IPS-18c (cell line): ENCODE measurements around the gene PRKAG1.

Source experiments
- H3K4me3 ChIP-seq: 2 replicates; pipeline ENCODE4 v1.7.0; 2013; ENCODE audit warnings: low read depth, mild to moderate bottlenecking, low read length, moderate library complexity; ENCODE audit not compliant: insufficient read depth
- H3K9me3 ChIP-seq: one replicate; pipeline ENCODE4 v1.6.1; 2013; ENCODE audit warnings: mild to moderate bottlenecking, low read length, moderate library complexity; ENCODE audit not compliant: control insufficient read depth, insufficient read depth

PRKAG1 gene

GRCh38 chr12:49037111-49037946, 18.8 kb upstream of the PRKAG1 start:
- no peaks in the 10 kb centered on the region for H3K9me3 ChIP-seq
- no peak overlapping the region for H3K4me3 ChIP-seq

DNA sequence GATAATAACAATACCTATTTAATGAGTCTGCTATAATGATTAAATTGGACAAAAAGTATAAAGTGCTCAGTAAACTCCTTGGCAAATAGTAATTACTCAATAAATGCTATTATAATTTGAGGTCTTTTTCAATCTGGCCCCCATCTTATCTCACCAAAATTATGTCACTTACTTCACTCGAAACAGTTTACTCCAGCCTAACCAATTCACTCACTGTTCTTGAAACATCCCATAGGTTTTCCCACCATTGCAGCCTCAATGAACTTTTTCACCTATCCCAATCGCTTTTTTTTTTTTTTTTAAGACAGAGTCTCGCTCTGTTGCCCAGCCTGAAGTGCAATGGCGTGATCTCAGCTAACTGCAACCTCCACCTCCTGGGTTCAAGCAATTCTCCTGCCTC, 17.5 kb upstream of the PRKAG1 start:
- H3K4me3 ChIP-seq, result no peak overlapping the region
- H3K9me3 ChIP-seq, result no peaks in the 10 kb centered on the region

- no peaks in the 10 kb centered on the region for H3K9me3 ChIP-seq
Observed at GRCh38 chr12:49034286-49034622, 15.7 kb upstream of the PRKAG1 start.

DNA sequence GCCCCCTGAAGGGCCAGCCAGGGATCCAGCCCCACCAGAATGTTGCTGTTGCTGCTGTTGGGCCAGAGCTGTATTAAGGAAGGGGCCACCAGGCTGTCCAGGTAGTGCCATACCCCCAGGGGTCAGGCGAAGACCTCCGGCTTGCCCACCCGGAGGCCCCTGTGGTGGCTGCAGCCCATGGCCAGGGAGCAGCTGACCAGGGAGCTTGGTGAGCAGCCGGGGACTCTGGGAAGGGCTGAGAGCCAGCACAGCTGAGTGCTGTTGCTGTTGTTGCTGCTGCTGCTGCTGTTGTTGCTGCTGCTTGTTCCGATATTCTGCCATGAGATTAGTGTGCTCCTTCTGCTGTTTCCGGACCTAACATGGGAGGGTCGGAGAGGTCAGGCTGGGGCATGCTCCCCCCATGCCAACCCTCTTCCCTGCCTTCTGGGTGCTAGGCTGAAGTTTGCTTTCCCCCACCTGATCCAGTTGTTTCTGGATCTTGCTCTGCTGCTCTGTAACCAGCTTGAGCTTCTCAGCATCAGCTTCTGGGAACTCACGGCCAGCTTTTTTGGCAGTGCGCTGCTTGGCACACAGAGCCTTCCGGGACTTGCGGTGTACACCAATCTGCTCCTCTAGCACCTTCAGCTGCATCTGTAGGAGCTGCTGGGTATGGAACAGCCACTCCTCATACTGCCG, 15.2 kb upstream of the PRKAG1 start:
- H3K9me3 ChIP-seq, result no peaks in the 10 kb centered on the region
- no peak overlapping the region for H3K4me3 ChIP-seq

More at GRCh38 chr12:49034286-49034622, 15.7 kb upstream of the PRKAG1 start:
- H3K4me3 ChIP-seq, result no peak overlapping the region

- no peak overlapping the region for H3K4me3 ChIP-seq
- H3K9me3 ChIP-seq, result no peaks in the 10 kb centered on the region
Observed at GRCh38 chr12:49032679-49033447, 14.3 kb upstream of the PRKAG1 start.

DNA sequence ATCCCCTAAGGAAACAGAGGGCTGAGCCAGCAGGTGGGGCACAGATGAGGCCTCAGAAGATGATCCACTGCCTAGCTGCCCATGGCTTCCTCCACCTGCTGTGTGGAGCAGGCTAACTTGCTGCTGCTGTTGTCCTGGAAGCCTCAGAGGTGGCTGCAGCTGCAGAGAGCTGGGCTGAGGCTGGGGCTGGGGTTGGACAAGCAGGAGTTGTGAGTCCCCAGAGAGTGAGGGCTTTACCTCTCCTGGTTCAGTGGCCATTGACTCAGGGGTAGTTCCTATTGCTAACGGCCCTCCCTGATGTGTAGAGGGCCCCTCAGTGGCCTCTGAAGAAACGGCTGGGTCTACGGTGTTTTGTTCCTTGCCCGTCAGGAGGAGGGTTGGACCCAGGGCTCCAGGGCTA, 13.7 kb upstream of the PRKAG1 start:
- Histone ChIP-seq H3K9me3 (no peaks in the 10 kb centered on the region), H3K4me3 (no peak overlapping the region)

GRCh38 chr12:49031573-49032161, 13.1 kb upstream of the PRKAG1 start:
- H3K9me3 ChIP-seq, result no peaks in the 10 kb centered on the region
- no peak overlapping the region for H3K4me3 ChIP-seq

DNA sequence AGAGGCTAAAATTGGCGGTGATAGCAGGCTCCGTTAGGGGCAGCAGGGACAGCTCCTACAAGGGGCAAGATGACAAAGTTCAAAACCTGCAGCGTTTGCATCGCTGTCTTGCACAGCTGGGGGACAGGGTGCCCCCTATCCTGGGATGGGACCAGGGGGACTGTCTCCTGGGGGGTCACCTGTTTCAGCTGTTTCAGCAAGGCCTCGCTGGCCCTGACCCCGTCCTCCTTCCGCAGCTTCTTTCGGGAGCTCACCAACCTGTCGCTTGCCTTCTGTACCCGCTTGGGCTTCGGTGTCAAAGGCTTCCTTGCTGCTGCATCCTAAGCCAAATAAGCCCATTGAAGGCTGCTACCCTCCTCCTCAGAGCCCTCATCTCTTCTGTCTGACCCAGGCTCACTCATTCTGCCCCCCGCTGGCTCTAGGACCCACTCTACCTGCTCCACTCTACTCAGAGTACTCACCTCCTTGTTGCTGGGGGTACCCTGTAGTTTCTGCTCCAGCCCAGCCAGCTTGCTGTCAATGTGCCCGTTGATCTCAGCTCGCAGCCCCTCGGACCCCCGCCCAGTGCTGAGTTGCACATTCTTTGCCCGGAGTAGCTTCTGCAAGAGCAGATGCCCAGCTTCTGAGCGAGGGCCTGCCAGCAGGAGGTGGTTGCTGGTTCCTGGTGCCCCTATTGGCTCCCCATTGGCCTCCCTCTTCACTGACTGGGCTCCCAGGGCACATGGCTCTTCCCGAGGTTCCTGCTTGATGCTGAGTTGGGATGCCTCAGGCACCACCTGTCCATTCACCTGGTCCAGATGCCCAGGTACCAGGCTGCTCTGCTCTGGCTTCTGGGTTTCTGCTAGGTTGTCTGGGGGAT, 12.4 kb upstream of the PRKAG1 start:
- Histone ChIP-seq H3K9me3 (no peaks in the 10 kb centered on the region), H3K4me3 (no peak overlapping the region)

- no peaks in the 10 kb centered on the region for H3K9me3 ChIP-seq
- H3K4me3 ChIP-seq, result no peak overlapping the region
Observed at GRCh38 chr12:49030119-49030518, 11.5 kb upstream of the PRKAG1 start.

GRCh38 chr12:49028666-49029275, 10.2 kb upstream of the PRKAG1 start:
- H3K4me3 ChIP-seq, result no peak overlapping the region
- no peaks in the 10 kb centered on the region for H3K9me3 ChIP-seq

GRCh38 chr12:49027846-49028555, 9.4 kb upstream of the PRKAG1 start:
- no peaks in the 10 kb centered on the region for H3K9me3 ChIP-seq
- H3K4me3 ChIP-seq, result no peak overlapping the region

DNA sequence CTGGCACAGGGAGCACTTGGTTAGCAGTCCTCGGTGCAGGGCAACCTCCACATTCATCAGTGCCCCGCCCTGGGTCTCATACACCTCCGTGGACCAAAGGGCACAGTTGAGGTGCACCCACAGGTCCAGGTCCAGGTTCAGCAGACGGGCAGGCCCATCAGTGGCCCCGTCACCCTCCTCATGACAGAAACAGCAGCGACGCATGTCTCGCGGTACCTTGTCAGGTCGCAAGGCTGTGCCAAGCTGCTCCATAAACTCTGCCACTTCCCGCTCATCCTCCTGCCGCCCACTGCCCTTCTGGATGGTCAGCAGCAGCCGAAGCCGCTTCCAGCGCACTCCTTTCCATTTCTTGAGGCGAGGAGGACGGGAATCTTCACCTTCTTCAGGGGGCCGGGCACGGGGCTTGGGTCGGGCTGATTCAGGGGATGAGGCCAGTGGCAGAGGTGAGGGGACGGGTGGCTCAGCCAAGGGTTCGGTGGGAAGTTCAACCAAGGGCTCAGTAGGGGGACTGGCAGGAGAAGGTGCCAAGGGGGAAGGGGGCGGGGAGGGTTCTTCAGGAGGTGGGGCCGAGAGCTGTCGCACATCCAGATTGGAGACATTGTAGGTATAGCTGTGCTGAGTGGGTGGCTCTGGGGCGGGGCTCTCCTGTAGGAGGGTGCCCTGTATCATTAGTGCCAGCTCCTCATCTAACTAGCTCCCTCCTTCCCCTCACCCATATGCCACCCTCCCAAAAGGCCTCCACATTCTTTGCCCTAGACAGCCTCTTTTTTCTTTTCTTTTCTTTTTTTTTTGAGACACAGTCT, 8.3 kb upstream of the PRKAG1 start:
- no peaks in the 10 kb centered on the region for H3K9me3 ChIP-seq
- no peak overlapping the region for H3K4me3 ChIP-seq

- Histone ChIP-seq H3K9me3 (no peaks in the 10 kb centered on the region), H3K4me3 (no peak overlapping the region)
Observed at GRCh38 chr12:49026101-49026500, 7.5 kb upstream of the PRKAG1 start.

GRCh38 chr12:49025463-49025862, 6.9 kb upstream of the PRKAG1 start:
- Histone ChIP-seq H3K9me3 (no peaks in the 10 kb centered on the region), H3K4me3 (no peak overlapping the region)

DNA sequence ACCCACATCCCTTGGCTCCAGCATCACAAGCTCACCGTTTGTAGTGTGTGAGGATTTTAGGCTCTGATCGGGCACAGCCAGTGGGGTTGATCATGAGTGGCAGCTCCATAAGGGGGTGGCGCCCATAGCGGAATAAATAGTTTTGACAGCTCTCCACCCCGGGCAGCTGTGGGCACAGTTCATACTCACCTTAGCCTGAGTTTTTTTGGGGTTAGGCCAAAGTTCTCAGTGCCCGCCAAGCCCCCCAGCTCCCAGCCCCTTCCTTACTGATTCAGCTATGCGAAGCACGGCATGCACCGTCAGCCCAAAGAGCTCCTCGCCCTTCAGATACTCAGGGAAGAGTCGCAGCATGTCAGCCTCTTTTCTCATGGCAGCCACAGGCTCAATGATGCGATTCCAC, 6.0 kb upstream of the PRKAG1 start:
- no peak overlapping the region for H3K4me3 ChIP-seq
- no peaks in the 10 kb centered on the region for H3K9me3 ChIP-seq
